ENCODE measurements around the gene FAM117A. TPM values are rescaled to one million over a fixed set of nuclear protein-coding genes. Genes with fewer than 3 reads are reported as not detected.

The FAM117A gene
- total RNA-seq, 1 donor from 2014 or later, result 30.0 TPM

DNA sequence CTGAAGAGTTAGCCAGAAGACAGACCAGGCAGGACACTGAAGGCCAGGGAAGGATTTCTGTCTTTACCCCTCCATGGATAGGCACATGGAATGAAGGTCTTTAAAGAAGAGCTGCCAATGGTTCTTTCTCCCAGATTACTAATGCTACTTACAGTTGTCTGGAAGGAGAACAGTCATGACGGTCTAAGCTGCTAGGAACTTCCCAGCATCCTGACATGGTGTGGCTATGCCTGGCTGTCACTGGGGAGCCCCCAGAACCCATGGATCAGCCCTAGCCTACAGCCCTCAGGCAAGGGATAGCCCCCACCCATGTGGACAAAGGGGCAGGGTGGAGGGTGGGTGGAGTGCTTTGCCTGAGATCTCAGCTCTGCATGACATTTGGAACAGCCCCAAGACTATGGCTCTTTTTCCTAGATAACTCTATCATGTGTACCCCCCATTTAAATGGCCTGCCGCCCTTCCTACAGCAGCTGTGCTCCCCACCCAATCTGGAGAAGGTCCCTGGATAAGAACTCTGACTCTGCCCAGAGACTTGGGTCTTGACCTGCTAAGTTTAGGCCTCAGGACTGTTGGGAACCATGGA lies 15.3 kb upstream of the FAM117A start:
- H3K4me1 Mint-ChIP-seq, result no peaks in the 10 kb centered on the region
- ChIA-PET POLR2A (interaction anchor here (1.0 kb wide), 1 partner anchor 9 kb away, joined by 4 read pairs; the partner anchor contains the start of gene KAT7), CTCF (interaction anchor here (0.9 to 2.5 kb wide), 7 partner anchors 8 to 212 kb away, joined by 3 to 14 read pairs (median 3); partner anchors contain the start of genes FAM117A and SLC35B1)
- TF ChIP-seq, protein P1, sequence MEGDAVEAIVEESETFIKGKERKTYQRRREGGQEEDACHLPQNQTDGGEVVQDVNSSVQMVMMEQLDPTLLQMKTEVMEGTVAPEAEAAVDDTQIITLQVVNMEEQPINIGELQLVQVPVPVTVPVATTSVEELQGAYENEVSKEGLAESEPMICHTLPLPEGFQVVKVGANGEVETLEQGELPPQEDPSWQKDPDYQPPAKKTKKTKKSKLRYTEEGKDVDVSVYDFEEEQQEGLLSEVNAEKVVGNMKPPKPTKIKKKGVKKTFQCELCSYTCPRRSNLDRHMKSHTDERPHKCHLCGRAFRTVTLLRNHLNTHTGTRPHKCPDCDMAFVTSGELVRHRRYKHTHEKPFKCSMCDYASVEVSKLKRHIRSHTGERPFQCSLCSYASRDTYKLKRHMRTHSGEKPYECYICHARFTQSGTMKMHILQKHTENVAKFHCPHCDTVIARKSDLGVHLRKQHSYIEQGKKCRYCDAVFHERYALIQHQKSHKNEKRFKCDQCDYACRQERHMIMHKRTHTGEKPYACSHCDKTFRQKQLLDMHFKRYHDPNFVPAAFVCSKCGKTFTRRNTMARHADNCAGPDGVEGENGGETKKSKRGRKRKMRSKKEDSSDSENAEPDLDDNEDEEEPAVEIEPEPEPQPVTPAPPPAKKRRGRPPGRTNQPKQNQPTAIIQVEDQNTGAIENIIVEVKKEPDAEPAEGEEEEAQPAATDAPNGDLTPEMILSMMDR (IDR thresholded peaks at IDR 0.05), result no peak
- no peaks in the 10 kb centered on the region for H3K27me3 Mint-ChIP-seq
- no peak for DNase-seq
- intact Hi-C loops (cut with micrococcal nuclease), result loop anchor here (1.0 to 2.0 kb wide), 2 partner anchors 71 to 210 kb away; no protein-coding TSS in a partner anchor
- H3K4me3 Mint-ChIP-seq, result no peak overlapping the region
- ATAC-seq (ENCODE audit: low read depth), result no peak
- no peaks in the 10 kb centered on the region for H3K9me3 Mint-ChIP-seq
- H3K27ac Mint-ChIP-seq, result no peak overlapping the region
- no peaks in the 10 kb centered on the region for H3K36me3 Mint-ChIP-seq (ENCODE audit: low read depth)

DNA sequence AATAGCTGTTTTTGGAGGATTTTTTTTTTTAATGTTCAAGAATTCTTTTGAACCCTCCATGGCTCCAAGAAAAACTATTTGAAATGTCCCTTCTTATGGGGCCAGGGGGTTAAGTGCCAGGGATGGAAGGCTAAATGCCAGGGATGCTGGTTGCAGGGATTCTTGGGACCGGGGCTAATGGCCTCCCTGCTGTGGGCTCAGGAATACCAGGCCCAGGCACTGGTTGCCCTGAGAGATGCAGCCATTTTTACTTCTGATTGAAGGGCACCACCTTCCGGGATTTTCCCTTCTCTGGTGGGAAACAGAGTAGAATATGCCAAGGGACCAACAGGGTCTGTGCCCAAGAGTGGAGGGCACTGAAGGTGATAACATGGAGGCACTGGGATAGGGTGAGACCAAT lies 13.6 kb upstream of the FAM117A start:
- ChIA-PET CTCF (interaction anchor here (0.8 to 2.5 kb wide), 3 partner anchors 69 to 207 kb away, joined by 3 to 14 read pairs (median 4); partner anchors contain the start of gene SLC35B1), POLR2A (no interaction called here)
- H3K27me3 Mint-ChIP-seq, result no peaks in the 10 kb centered on the region
- H3K36me3 Mint-ChIP-seq (ENCODE audit: low read depth), result no peaks in the 10 kb centered on the region
- no peaks in the 10 kb centered on the region for H3K4me1 Mint-ChIP-seq
- TF ChIP-seq, protein P1 (IDR thresholded peaks at IDR 0.05), result no peak
- H3K9me3 Mint-ChIP-seq, result no peaks in the 10 kb centered on the region
- H3K4me3 Mint-ChIP-seq, result no peak overlapping the region
- no peak for ATAC-seq (ENCODE audit: low read depth)
- H3K27ac Mint-ChIP-seq, result no peak overlapping the region
- intact Hi-C loops (cut with micrococcal nuclease), result no loop called here
- no peak for DNase-seq

DNA sequence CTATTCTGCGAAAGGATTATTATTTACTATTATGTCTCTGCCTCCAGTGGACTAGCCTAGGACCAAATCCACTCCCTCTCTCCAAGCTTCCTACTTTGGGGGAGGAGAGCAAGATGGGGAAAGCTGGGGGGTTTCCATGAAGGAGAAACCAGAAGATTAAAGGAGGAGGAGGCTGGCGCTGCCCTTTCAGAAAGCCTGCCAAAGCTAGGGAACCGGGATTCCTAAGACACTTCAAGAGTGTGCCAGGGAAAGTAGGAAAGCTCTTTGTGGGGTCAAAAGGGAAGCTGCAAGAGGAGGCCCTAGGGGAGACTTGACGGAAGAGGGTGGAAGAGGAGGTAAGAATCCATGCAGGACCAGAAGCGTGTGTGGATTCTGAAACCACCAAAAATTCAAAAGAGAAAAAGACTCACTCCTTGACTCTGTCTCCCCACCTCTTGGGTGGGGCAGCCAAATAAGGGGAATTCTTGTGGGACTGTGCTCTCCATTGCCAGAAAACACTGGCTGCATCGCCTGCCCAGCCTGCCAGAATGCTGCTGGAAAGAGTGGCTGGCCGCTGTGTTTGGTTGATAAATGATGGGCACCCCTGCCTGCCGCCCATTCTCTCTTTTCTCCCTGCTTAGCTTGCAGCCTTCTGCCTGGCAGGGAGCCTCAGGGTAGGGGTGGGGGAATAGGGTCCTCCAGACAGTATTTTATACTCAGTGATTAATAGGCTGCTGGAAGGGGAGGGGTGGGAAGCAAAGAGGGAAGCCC lies 12.8 kb upstream of the FAM117A start:
- CTCF ChIA-PET, result interaction anchor here (0.8 to 2.5 kb wide), 3 partner anchors 68 to 209 kb away, joined by 3 to 14 read pairs (median 4); partner anchors contain the start of gene SLC35B1

DNA sequence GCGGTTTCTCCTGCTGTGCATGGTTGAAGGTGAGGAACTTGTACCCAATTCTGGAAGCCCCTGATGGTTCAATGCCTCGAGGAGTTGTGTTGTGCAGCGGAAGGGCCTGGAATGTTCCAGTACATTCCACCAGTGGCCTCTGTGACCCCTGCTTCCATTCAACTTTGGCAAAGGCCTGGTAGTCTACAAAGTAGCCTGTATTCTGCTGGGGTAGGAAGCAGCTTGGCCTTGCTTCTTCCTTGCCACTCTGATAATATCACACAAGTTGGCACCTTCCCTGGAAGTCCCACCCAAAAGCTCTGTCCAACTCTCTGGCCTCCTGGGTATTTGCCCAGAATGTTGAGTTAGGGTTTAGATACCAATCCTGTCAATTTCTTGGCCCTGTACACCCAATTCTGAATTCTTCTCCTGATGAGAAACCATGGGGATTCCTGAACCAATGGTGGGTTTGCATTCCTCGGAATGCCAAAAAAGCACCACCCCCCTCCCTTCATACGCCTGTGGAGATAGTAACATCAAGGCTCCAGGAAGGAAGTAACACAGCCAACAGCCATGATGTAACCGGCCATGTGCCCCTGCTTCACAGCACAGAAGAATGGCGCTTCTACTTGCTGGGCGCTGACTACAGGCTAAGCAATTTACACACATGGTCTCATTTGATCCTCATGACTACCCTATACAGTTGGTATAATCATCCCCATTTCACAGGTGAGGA lies 11.8 kb upstream of the FAM117A start:
- no peak for DNase-seq
- TF ChIP-seq, protein P1 (IDR thresholded peaks at IDR 0.05), result no peak
- H3K4me3 Mint-ChIP-seq, result no peak overlapping the region
- no peaks in the 10 kb centered on the region for H3K9me3 Mint-ChIP-seq
- CTCF ChIA-PET, result interaction anchor here (1.0 kb wide), 1 partner anchor 208 kb away, joined by 3 read pairs; no protein-coding TSS in a partner anchor
- POLR2A ChIA-PET, result interaction anchor here (1.8 to 2.0 kb wide), 2 partner anchors 11 to 12 kb away, joined by 4 to 7 read pairs; partner anchors contain the start of genes FAM117A and KAT7
- no peak overlapping the region for H3K27ac Mint-ChIP-seq
- H3K4me1 Mint-ChIP-seq, result no peaks in the 10 kb centered on the region
- intact Hi-C loops (cut with micrococcal nuclease), result no loop called here
- no peaks in the 10 kb centered on the region for H3K36me3 Mint-ChIP-seq (ENCODE audit: low read depth)
- H3K27me3 Mint-ChIP-seq, result no peaks in the 10 kb centered on the region
- ATAC-seq (ENCODE audit: low read depth), result no peak

More for the DNA sequence above, 12.8 kb upstream of the FAM117A start:
- Mint-ChIP-seq H3K36me3 (ENCODE audit: low read depth) (no peaks in the 10 kb centered on the region), H3K9me3 (no peaks in the 10 kb centered on the region), H3K27ac (no peak overlapping the region), H3K4me1 (no peaks in the 10 kb centered on the region), H3K27me3 (no peaks in the 10 kb centered on the region), H3K4me3 (no peak overlapping the region)
- no peak for ATAC-seq (ENCODE audit: low read depth)
- TF ChIP-seq, protein P1 (IDR thresholded peaks at IDR 0.05), result no peak
- POLR2A ChIA-PET, result interaction anchor here (1.8 to 2.0 kb wide), 2 partner anchors 11 to 12 kb away, joined by 4 to 7 read pairs; partner anchors contain the start of genes FAM117A and KAT7
- DNase-seq, result no peak
- intact Hi-C loops (cut with micrococcal nuclease), result no loop called here
